Activated CD4-positive, alpha-beta T cell treated with anti-CD3 and anti-CD28 coated beads, Interleukin-2, amount 50 U/mL, for 1 hour (primary cell): ENCODE data around the gene HOXB3.
A peak's percentile ranks its signal among the peaks of the same experiment; 100 is the strongest.
"Not testable (repeated sequence)": the region's sequence is repeated elsewhere in the genome, so short reads cannot be mapped to it uniquely, and the experiment has no call there.

Source experiments
- DNase-seq: peaks from one replicate; pipeline ENCODE4 v3.0.0-alpha.2; 2020

Gene HOXB3

GRCh38 chr17:48515925-48516900, 73.8 kb downstream of the HOXB3 start:
- DNase-seq: no peak

- no peak for DNase-seq
These were observed 75.6 kb downstream of the HOXB3 start for GRCh38 chr17:48514477-48514876.

- no peak for DNase-seq
These were observed 76.2 kb downstream of the HOXB3 start for GRCh38 chr17:48513666-48514455.

GRCh38 chr17:48513097-48513496, 76.9 kb downstream of the HOXB3 start:
- DNase-seq: no peak

- peak; percentile 20 for DNase-seq
These were observed 79.1 kb downstream of the HOXB3 start for GRCh38 chr17:48510761-48511604.

- no peak for DNase-seq
These were observed 79.7 kb downstream of the HOXB3 start for GRCh38 chr17:48510381-48510760.

GRCh38 chr17:48509708-48510107, 80.3 kb downstream of the HOXB3 start:
- not testable (repeated sequence) for DNase-seq

GRCh38 chr17:48506246-48506645, 83.8 kb downstream of the HOXB3 start:
- no peak for DNase-seq

GRCh38 chr17:48505788-48506187, 84.3 kb downstream of the HOXB3 start:
- DNase-seq: peak; percentile 28

- DNase-seq: no peak
These were observed 85.1 kb downstream of the HOXB3 start for GRCh38 chr17:48504953-48505352.

GRCh38 chr17:48503747-48504146, 86.3 kb downstream of the HOXB3 start:
- DNase-seq: no peak

- no peak for DNase-seq
These were observed 87.1 kb downstream of the HOXB3 start for GRCh38 chr17:48502901-48503300.

GRCh38 chr17:48502312-48502711, 87.7 kb downstream of the HOXB3 start:
- no peak for DNase-seq

- no peak for DNase-seq
These were observed 89.3 kb downstream of the HOXB3 start for GRCh38 chr17:48500435-48501426.

- no peak for DNase-seq
These were observed 90.2 kb downstream of the HOXB3 start for GRCh38 chr17:48499735-48500434.

- DNase-seq: no peak
These were observed 90.8 kb downstream of the HOXB3 start for GRCh38 chr17:48499248-48499647.
